AG04449 (cell line): ENCODE measurements around the gene STIMATE.

Source experiments
- CTCF ChIA-PET: fragments of 350-600 bp; formaldehyde crosslinking; extraction: SDS; loops from one replicate; lab custom pipeline; 2021; ENCODE audit warnings: antibody characterized with exemption; lab: Yijun Ruan, JAX
- POLR2A ChIA-PET: fragments of 400-600, 350-600 bp; formaldehyde crosslinking; extraction: SDS; loops from one replicate; lab custom pipeline; 2020; ENCODE audit warnings: antibody characterized with exemption, inconsistent platforms; lab: Yijun Ruan, JAX
- DNase-seq: peaks from one replicate; pipeline ENCODE4 v3.0.0-alpha.2; 2010; ENCODE audit warnings: low read depth, low spot score
- H3K4me3 ChIP-seq: 2 replicates; pipeline ENCODE4 v1.5.1; 2011; ENCODE audit warnings: low read depth, mild to moderate bottlenecking, control low read depth, low read length
- CTCF ChIP-seq: IDR thresholded peaks from one replicate; pipeline ENCODE4 v1.5.1; 2011; ENCODE audit warnings: mild to moderate bottlenecking, moderate library complexity, low read length, control low read depth, inconsistent platforms; ENCODE audit not compliant: insufficient read depth; ENCODE audit errors: missing control alignments

The STIMATE gene

GRCh38 chr3:52849656-52850055, 47.7 kb downstream of the STIMATE start:
- CTCF ChIA-PET: interaction anchor here (0.9 to 2.0 kb wide), 8 partner anchors 57 to 347 kb away, joined by 3 to 7 read pairs (median 4); no protein-coding TSS in a partner anchor

GRCh38 chr3:52848617-52849016, 48.7 kb downstream of the STIMATE start:
- H3K4me3 ChIP-seq: no peak overlapping the region
- peak; percentile 45 for DNase-seq
- ChIA-PET POLR2A (interaction anchor here (0.5 kb wide), 2 partner anchors 103 to 128 kb away, joined by 3 read pairs; no protein-coding TSS in a partner anchor), CTCF (interaction anchor here (0.7 to 2.0 kb wide), 12 partner anchors 8 to 348 kb away, joined by 3 to 7 read pairs (median 4); partner anchors contain the start of gene MUSTN1)
- TF ChIP-seq CTCF: no peak

More at GRCh38 chr3:52849656-52850055, 47.7 kb downstream of the STIMATE start:
- POLR2A ChIA-PET: no interaction called here
- TF ChIP-seq CTCF: no peak
- H3K4me3 ChIP-seq: no peak overlapping the region
- no peak for DNase-seq

- TF ChIP-seq CTCF: no peak
- ChIA-PET POLR2A (no interaction called here), CTCF (interaction anchor here (1.2 to 1.8 kb wide), 3 partner anchors 9 to 349 kb away, joined by 3 to 5 read pairs (median 4); partner anchors contain the start of gene MUSTN1)
- H3K4me3 ChIP-seq: no peak overlapping the region
- no peak for DNase-seq
These were observed 49.6 kb downstream of the STIMATE start for GRCh38 chr3:52847726-52848125.

- DNase-seq: no peak
- no peak overlapping the region for H3K4me3 ChIP-seq
- no peak for TF ChIP-seq CTCF
- POLR2A ChIA-PET: no interaction called here
- CTCF ChIA-PET: no interaction called here
These were observed 50.1 kb downstream of the STIMATE start for GRCh38 chr3:52847241-52847640.

- no peak for DNase-seq
- no peak overlapping the region for H3K4me3 ChIP-seq
- TF ChIP-seq CTCF: no peak
- ChIA-PET POLR2A (no interaction called here), CTCF (no interaction called here)
These were observed 50.8 kb downstream of the STIMATE start for GRCh38 chr3:52846432-52846965.

- CTCF ChIA-PET: interaction anchor here (0.9 to 1.3 kb wide), 3 partner anchors 8 to 88 kb away, joined by 3 to 6 read pairs (median 5); no protein-coding TSS in a partner anchor
- H3K4me3 ChIP-seq: no peak overlapping the region
- TF ChIP-seq CTCF: peak; percentile 42
- POLR2A ChIA-PET: no interaction called here
- DNase-seq: no peak
These were observed 51.5 kb downstream of the STIMATE start for GRCh38 chr3:52845691-52846431.
